Body of pancreas (tissue), 4 donors: Measurements from ENCODE around the gene GREB1.

Experiments used
- CTCF ChIP-seq, 7 experiments: fragments of 450-650 bp in 4 of 7; fragments of 200-600 bp in 3 of 7; sonication (generic) in 3 of 7; IDR thresholded peaks; one replicate each; pipeline ENCODE4 v1.5.1; 2016 to 2019; ENCODE audit warnings: antibody characterized with exemption in 7 of 7
- POLR2A ChIP-seq, 3 donors: fragments of 450-650 bp; IDR thresholded peaks; one replicate each; pipeline ENCODE4 v1.6.1; 2016; ENCODE audit warnings: antibody characterized with exemption in 3 of 3, mild to moderate bottlenecking in 2 of 3

- TF ChIP-seq CTCF (IDR thresholded peaks at IDR 0.05) (no peak), POLR2A (IDR thresholded peaks at IDR 0.05) (no peak)
These were observed 24.0 kb upstream of the GREB1 start for GRCh38 chr2:11509657-11510360.
